Gastroesophageal sphincter (tissue), 4 donors: Measurements from ENCODE around the gene NPHP1. TPM values are rescaled to one million over a fixed set of nuclear protein-coding genes. Genes with fewer than 3 reads are reported as not detected.
"Not testable (repeated sequence)": the region's sequence is repeated elsewhere in the genome, so short reads cannot be mapped to it uniquely, and the experiment has no call there.

Experiments
- ATAC-seq: fragments of 150-250 bp; one replicate; pipeline ENCODE4 v1.9.1; 2016; ENCODE audit warnings: mild to moderate bottlenecking, moderate library complexity
- H3K27ac ChIP-seq, 4 donors: fragments of 200-600 bp; sonication (generic) in 3 of 4; 1 replicate in 3 of 4; 2 replicates in 1 of 4; pipeline ENCODE4 v1.5.1; 2016 to 2019
- H3K27me3 ChIP-seq: fragments of 200-600 bp; sonication (generic); one replicate; pipeline ENCODE4 v1.5.1; 2019
- H3K36me3 ChIP-seq, 2 donors: fragments of 200-600 bp; sonication (generic); one replicate each; pipeline ENCODE4 v1.5.1; 2019; ENCODE audit warnings: control low read depth in 1 of 2
- H3K4me1 ChIP-seq, 3 donors: fragments of 200-600 bp; sonication (generic); 1 replicate in 2 of 3; 2 replicates in 1 of 3; pipeline ENCODE4 v1.5.1; 2016 to 2019; ENCODE audit warnings: control low read depth in 2 of 3
- H3K4me3 ChIP-seq, 2 donors: fragments of 200-600 bp; sonication (generic); one replicate each; pipeline ENCODE4 v1.5.1; 2019; ENCODE audit warnings: mild to moderate bottlenecking in 1 of 2, moderate library complexity in 1 of 2
- H3K9me3 ChIP-seq, 3 donors: fragments of 200-600 bp; sonication (generic); one replicate each; pipeline ENCODE4 v1.5.1; 2017 to 2019; ENCODE audit warnings: control low read depth in 2 of 3
- EP300 ChIP-seq: sonication (generic); formaldehyde crosslinking; IDR thresholded peaks from one replicate; pipeline ENCODE4 v1.6.1; 2017; ENCODE audit warnings: antibody characterized with exemption, mild to moderate bottlenecking
- POLR2A ChIP-seq, 2 donors: fragments of 450-650 bp; IDR thresholded peaks; one replicate each; pipeline ENCODE4 v1.6.1; 2017; ENCODE audit warnings: antibody characterized with exemption in 2 of 2, mild to moderate bottlenecking in 2 of 2, moderate library complexity in 1 of 2
- POLR2AphosphoS5 ChIP-seq: sonication (generic); formaldehyde crosslinking; IDR thresholded peaks from one replicate; pipeline ENCODE4 v1.6.1; 2017; ENCODE audit warnings: antibody characterized with exemption
- WGBS, 2 donors: methylation state at CpG; one replicate each; pipeline ENCODE4 v1.1.5; 2018; ENCODE audit warnings: low coverage in 1 of 2; 5-methylcytosine and 5-hydroxymethylcytosine counted together
- total RNA-seq, 4 donors: library from RNA; depleted of rRNA; stranded (reverse); fragments of >200 nt; gene quantifications; one replicate each; pipeline ENCODE4 v1.1.0, GENCODE V29; 2016
- TF ChIP-seq, protein P1 (sequence below), 4 experiments: fragments of 200-600 bp in 2 of 4; fragments of 450-650 bp in 2 of 4; sonication (generic) in 1 of 4; IDR thresholded peaks; one replicate each; pipeline ENCODE4 v1.5.1; 2017 to 2019; ENCODE audit warnings: antibody characterized with exemption in 4 of 4, mild to moderate bottlenecking in 2 of 4, moderate library complexity in 2 of 4

Gene NPHP1
- total RNA-seq, 4 donors from 2014 or later: 8.2 to 19.5 (median 9.9) TPM

DNA sequence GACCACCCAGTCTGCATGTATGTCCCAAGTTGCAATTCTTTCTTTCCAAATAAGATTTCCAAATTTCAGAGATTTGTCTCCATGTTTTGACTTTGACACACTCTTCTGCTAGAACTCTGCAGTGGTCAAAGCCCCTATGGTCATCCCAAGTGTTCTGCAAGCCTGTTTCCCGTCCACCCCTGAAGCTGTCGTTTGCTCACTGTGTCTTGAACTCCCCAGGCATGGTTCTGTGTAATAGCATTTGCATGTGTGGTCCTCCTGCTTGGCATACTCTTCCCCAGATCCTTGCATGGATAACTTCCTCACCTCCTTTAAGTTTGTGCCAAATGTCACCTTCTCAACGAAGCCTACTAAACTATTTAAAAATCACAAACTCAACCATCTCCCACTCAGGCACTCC lies 11.4 kb upstream of the NPHP1 start:
- ATAC-seq: no peak
- H3K27me3 ChIP-seq: peaks cover 30% of the 10 kb centered on the region
- H3K4me3 ChIP-seq: no peak overlapping the region
- 52% methylated on average over 2 to 3 of the region's 3 CpGs for WGBS, 2 donors
- H3K36me3 ChIP-seq: no peaks in the 10 kb centered on the region
- TF ChIP-seq EP300 (no peak), POLR2AphosphoS5 (no peak)
- H3K4me1 ChIP-seq: peaks cover 1 to 8% (median 4%) of the 10 kb centered on the region in 3 donors
- no peak overlapping the region for H3K27ac ChIP-seq
- no peaks in the 10 kb centered on the region for H3K9me3 ChIP-seq

DNA sequence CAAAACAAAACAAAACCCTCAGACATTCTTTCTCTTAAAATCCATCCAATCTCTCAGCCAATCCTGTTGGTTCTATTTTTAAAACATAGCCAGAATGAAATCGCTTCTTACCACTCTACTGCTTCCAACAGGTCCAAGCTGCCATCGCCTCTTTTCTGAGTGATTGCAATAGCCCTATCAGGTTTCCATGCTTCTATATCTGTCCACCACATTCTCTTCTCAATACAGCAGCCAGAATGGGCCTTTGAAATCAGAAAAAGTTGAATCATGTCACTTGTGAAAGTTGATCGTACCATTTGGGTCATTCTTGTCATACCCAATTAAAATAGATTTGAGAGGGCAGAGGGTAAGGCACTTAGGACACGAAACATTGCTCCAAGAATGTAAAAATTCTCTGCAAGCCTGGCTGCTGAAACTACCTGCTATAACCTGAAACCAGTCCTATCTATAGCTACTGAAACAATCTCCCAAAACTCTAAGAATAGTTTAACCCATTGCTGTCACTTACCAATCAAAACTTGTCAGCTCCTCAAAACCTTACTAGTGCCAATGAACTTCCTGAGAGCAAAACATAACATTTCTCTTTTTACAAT lies 10.8 kb upstream of the NPHP1 start:
- Histone ChIP-seq H3K36me3 (peaks cover 0 to 4% of the 10 kb centered on the region in 2 donors), H3K27me3 (peaks cover 30% of the 10 kb centered on the region), H3K9me3 (no peaks in the 10 kb centered on the region), H3K27ac (no peak overlapping the region), H3K4me3 (no peak overlapping the region), H3K4me1 (peaks cover 4 to 13% (median 7%) of the 10 kb centered on the region in 3 donors)
- ATAC-seq: no peak
- WGBS, 2 donors: 66 to 78% methylated on average over 4 of the region's 4 CpGs
- TF ChIP-seq, protein P1, sequence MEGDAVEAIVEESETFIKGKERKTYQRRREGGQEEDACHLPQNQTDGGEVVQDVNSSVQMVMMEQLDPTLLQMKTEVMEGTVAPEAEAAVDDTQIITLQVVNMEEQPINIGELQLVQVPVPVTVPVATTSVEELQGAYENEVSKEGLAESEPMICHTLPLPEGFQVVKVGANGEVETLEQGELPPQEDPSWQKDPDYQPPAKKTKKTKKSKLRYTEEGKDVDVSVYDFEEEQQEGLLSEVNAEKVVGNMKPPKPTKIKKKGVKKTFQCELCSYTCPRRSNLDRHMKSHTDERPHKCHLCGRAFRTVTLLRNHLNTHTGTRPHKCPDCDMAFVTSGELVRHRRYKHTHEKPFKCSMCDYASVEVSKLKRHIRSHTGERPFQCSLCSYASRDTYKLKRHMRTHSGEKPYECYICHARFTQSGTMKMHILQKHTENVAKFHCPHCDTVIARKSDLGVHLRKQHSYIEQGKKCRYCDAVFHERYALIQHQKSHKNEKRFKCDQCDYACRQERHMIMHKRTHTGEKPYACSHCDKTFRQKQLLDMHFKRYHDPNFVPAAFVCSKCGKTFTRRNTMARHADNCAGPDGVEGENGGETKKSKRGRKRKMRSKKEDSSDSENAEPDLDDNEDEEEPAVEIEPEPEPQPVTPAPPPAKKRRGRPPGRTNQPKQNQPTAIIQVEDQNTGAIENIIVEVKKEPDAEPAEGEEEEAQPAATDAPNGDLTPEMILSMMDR (IDR thresholded peaks at IDR 0.05): no peak
- TF ChIP-seq EP300 (no peak), POLR2A (IDR thresholded peaks at IDR 0.05) (no peak), POLR2AphosphoS5 (no peak)

DNA sequence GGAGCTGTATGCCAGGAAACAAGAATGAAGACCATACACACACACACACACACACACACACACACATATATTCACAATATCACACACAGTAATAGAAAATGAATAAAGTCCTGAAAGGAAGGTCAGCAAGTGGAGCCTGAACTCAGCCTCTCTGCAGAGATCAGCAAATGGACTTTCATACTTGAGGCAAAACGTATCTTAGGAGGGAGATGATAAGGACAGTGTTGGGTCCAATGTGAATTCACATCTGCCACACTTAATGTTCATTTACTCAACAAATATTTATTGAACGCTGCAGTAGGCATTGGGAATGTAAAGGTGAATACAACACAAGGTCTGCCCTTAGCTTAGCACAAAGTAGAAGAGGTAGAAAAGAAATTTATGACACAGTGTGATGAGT lies 10.3 kb upstream of the NPHP1 start:
- peaks cover 0 to 10% of the 10 kb centered on the region in 2 donors for H3K36me3 ChIP-seq
- H3K9me3 ChIP-seq: no peaks in the 10 kb centered on the region
- ATAC-seq: no peak
- H3K4me1 ChIP-seq: peaks cover 4 to 16% (median 7%) of the 10 kb centered on the region in 3 donors
- H3K27ac ChIP-seq: no peak overlapping the region
- TF ChIP-seq, protein P1 (IDR thresholded peaks at IDR 0.05): no peak
- TF ChIP-seq EP300 (no peak), POLR2AphosphoS5 (no peak), POLR2A (IDR thresholded peaks at IDR 0.05) (no peak)
- WGBS, 2 donors: 44 to 59% methylated on average over 2 of the region's 2 CpGs
- H3K4me3 ChIP-seq: no peak overlapping the region
- H3K27me3 ChIP-seq: peaks cover 30% of the 10 kb centered on the region

DNA sequence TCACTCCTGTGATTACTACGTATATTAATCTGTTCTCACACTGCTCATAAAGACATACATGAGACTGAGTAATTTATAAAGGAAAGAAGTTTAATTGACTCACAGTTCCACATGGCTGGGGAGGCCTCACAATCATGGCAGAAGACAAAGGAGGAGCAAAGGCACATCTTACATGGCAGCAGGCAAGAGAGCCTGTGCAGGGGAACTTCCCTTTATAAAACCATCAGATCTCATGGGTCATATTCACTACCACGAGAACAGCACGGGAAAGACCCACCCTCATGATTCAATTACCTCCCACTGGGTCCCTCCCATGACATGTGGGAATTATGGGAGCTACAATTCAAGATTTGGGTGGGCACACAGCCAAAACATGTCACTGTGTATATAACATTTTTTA lies 8.7 kb upstream of the NPHP1 start:
- Histone ChIP-seq H3K27me3 (peaks cover 19% of the 10 kb centered on the region), H3K4me1 (peaks cover 4 to 16% (median 7%) of the 10 kb centered on the region in 3 donors), H3K36me3 (peaks cover 0 to 26% of the 10 kb centered on the region in 2 donors)
- H3K4me3 ChIP-seq, H3K9me3 ChIP-seq, ATAC-seq, H3K27ac ChIP-seq: not testable (repeated sequence)
- WGBS, 2 donors: 53 to 72% methylated on average over 3 of the region's 3 CpGs

DNA sequence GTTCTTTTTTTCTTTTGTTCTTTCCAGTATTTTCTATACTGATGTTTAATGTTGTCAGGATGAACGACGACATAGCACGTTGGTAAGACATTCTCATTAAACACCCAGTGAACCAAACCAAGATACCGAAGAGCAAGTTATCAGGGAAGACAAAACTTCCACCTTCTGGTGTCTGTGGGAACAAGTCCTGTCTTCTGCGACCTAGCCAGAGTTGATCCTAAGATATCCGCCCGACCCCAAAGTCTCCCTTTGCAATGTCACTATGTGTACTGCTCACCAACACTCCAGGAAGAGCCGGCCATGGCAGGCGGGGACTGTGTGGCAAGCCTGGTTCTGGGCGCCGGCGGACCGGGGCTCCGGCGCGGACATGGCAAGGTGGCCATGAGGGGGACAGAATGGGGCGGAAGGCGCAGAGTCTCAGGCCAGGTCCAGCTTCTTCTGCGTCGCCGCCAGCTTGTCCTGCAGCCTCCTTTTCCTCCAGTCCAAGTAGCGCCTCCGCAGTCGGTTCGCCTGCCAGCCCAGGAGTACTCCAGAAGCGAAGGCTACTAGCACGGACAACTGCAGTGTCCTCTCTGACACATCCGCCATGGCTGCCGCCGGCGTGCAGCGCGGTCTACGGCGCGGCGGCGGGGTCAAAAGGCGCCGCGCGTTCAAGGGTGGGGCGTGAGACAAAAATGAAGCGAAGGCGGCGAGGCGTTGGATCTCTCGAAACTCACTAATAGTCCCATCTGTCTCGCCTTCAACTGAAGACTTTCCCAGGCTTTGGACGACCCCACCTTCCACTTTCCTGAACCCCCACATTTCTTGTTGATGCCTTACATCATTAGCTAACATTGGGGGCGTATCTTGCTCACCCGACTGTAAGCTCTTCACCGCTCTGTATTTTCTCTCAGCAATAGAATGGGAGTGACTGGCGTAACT lies 7.4 kb upstream of the NPHP1 start, which contains the start of gene MTLN:
Gene MTLN (minus strand): TSS at position 610 of the 921 bp plus-strand sequence. CDS start 22 bp downstream, at position 588.
- peaks cover 17% of the 10 kb centered on the region for H3K27me3 ChIP-seq
- peaks cover 0 to 26% of the 10 kb centered on the region in 2 donors for H3K36me3 ChIP-seq
- WGBS, 2 donors: 1 to 9% methylated on average over 10 to 22 of the region's 54 CpGs
- H3K4me3 ChIP-seq: peak within 1 kb of the TSS; percentile 71 to 72
- TF ChIP-seq, protein P1 (IDR thresholded peaks at IDR 0.05): peak in 2 of 4 experiments; percentile 3 to 15
- TF ChIP-seq POLR2AphosphoS5 (peak; percentile 97), EP300 (no peak), POLR2A (IDR thresholded peaks at IDR 0.05) (peak; percentile 51 to 65)
- H3K9me3 ChIP-seq: no peaks in the 10 kb centered on the region
- H3K4me1 ChIP-seq: peaks cover 4 to 16% (median 7%) of the 10 kb centered on the region in 3 donors
- peak within 1 kb of the TSS; percentile 4 to 88 (median 84) for H3K27ac ChIP-seq
- ATAC-seq: peak; percentile 92
